T1000 (cell line): ENCODE results near the gene SLC6A3.
"Not testable (repeated sequence)": the region's sequence is repeated elsewhere in the genome, so short reads cannot be mapped to it uniquely, and the experiment has no call there.

Source experiments
- DNase-seq: peaks from one replicate; lab custom pipeline; 2025; ENCODE audit warnings: mixed read lengths; lab: John Stamatoyannopoulos, UW

SLC6A3 gene

DNA sequence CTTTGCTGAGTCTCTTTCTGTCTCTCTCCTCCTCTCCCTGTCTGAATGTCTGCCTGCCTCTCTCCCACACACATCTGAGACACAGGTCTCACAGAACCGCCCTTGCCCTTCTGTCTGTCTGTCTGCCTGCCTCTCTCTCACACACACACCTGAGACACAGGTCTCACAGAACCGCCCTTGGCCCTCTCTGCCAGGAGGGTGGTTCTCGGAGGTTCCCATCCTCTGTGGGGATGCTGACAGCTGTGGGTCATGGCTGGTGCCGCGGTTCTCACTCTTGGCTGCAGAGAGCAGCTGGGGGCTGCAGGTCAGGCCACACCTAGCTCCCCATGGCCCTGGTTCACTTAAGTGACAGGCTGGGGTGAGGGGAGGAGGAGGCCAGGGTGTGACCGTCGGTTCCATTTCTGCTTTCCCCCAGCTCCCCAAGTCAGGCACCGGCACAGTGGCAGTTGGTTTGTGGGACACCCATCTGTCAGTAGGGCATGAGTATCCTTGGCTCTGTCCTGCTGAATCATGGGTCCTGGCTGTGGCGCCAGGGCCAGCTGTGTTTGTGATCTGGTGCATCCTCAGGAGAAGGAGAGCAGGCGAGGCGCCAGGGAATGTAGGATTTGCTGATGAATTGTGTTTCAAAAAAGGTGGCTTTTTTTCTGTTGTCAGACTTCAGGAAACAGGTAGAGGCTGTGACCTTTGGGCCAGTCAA, 58.0 kb downstream of the SLC6A3 start:
- DNase-seq = no peak

DNA sequence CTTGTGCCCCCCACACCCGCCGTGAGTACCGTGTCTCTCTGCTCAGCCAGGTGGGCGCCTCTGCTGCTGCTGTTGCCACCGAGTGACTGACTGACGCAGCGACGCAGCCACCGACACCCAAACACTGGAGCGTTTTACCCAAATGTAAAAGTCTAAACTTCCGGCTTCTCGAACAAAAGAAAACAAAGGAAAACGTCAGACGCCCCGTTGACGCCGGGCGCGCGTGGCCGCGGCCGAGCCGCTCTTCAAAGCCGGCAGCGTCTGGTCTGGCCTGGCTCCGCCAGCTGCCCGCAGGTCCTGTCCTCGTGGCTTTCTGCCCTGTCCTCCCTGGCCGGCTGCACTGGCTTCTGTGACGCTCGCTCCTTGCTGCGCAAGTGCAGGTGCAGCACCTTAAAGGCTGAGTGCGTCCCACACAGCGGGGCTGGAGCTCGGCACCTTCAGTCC, 58.9 kb downstream of the SLC6A3 start:
- no peak for DNase-seq

DNA sequence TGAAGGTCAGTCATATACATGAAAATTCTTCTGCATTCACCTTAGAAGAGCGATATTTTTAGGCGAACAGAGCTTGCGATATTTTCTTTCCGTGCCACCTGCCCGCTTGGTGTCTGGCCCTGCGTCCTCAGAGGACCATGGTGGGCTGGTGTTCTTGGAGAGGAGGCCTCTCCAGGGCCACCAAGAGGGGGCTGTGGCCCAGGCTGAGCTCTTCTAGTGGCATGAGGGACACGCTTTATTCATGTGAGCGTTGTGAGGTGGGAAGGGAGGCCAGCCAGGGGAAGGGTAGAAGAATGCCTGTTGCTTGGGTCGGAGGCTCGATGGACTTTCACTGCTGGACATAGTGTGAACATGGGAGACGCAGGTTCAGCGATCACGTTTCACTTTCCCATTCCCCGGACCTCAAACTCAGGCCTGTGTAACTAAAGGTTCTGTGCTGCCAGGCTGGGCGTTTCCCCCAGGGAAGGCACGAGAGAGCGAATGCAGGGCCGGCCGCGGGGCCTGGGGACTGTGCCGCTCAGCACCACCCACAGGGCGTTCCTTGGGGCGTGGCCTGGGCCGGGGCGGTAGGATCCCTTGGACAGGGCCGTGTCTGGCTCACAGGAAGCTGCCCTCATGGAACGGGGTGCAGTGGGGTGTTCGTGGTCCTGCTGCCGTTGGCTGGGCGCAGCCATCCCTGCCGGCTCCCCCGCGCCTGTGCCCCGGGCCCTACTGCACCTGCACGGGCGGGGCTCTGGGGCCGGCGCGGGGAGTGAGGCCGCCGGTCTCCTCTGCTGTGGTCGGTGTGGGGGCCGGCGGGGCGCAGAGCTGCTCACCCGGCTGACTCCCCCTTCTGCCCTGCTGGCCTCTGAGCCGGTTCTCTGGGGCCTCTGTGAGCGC, 59.6 kb downstream of the SLC6A3 start:
- no peak for DNase-seq

DNA sequence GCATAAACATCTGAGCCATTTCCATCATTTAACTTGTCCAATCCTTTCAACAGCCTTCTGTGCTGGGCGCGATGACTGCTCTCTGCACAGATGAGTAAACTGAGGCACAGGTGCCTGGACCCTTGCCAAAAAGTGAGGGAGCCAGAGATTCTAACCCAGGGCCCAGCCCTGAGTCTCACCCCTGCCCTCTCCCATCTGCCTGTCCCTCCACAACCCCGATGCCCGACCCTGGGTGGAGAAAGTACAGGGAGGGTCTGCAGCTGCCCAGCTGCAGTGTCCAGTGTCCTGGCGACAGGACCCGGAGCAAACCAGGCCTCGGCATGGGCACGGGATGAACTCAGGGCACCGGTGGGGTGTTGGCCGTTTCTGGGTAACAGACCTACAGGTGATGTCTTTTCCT, 60.7 kb downstream of the SLC6A3 start:
- no peak for DNase-seq

DNA sequence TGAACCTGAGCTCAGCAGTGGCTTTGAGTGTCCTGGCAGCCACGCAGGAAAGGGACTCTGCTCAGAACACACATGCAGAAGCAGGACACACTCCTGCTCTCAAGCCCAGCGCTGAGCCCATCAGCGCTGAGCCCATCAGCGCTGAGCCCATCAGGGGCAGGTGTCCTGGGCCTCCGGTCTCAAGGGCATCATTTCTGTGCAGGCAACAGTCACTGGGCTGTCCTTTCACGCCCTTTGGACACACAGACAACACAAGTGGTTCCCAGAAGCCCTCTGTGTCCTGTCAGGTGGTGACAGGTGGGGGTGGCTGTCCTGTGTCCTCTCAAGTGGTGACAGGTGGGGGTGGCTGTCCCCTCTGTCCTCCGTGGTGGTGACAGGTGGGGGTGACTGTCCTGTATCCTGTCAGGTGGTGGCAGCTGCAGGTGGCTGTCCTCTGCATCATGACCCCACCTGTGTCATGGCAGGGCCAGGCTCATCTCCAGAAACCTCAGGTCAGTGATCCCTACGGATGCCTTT, 61.3 kb downstream of the SLC6A3 start:
- DNase-seq = no peak

DNA sequence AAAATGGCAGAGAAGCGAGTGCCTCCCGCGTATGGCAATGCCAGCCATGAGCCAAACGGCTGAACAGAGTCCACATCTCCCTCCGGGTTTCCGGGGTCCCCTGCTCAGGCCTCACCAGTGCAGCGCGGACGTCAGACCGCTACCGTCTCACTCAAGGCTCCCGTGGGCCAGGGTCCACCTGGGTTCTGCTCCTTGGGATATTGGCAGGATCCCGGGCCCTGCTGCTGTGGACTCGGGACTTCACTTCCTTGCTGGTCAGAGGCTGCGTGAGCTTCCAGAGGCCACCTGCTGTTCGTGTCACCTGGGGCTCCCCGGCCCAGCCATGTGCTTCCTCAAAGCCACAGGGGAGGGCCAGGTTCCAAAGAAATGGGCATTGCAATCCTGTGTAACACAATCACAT, 61.9 kb downstream of the SLC6A3 start:
- DNase-seq = no peak

DNA sequence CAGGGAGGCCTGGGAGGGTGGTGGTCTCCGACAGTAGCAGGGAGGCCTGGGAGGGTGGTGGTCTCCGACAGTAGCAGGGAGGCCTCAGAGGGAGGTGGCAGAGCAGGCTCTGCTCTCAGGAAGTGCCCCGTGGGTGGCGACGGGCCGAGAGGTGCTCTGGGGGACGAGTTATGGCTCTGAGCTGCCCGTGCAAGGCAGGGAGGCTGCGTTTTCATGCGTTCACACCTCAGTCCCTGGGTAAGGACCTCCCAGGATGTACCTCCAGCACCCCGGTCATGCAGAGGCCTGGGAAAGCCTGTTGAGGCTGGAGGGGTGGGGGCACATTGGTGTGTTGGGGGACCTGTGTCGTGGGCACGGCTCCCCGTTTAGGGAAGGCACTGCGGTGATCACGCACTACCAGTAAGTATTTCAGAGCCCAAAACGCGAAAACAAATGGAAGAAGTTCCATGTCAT, 63.0 kb downstream of the SLC6A3 start:
- DNase-seq = no peak

DNA sequence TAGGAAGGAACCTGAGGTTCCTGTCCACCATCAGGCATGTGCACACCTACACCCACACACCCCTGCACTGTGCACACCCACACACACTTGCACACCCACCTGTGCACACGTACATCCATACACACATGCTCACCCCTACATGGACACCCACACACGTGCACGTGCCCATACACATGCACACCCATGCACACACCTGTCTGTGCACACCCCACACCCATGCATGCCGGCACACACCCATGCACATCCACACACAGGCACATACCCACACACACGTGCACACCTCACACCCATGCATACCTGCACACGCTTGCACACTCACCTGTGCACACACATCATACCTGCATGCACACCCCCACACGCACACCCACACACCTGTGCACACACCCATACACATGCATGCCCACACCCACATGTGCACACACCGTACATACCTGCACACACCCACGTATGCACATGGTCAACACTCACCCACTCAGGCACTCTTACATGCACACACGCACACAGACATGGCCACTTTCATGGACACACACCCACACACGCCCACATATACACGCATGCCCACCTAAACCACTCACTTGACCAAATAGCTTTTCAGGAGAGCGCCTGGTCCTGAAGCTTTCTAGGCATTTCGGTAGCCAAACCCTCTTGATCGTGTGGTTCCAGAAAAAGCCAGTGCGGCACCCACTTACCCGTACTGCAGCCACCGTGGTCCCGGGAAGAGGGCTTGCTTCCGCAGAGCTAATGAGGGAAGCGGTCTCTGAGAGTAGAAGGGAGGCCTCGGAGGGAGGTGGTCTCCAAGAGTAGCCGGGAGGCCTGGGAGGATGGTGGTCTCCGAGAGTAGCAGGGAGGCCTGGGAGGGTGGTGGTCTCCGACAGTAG, 63.6 kb downstream of the SLC6A3 start:
- DNase-seq = no peak

DNA sequence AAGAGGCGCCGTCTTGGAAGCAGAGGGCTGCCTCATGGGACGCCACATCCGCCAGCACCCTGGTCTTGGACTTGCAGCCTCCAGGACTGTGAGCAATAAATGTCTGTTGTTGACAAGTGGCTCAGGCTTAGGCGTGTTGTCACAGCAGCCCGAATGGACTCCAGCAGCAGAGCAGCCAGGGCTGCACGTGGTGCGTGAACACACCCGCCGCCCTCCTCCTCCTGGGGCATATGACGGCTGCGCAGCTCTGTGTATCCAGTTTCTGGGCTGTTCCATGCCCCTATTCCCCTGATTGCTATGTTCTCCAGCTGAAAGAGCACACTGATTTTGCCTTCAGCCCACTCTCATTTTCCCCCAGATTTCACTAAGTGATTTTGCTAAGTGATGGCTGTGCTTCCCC, 64.3 kb downstream of the SLC6A3 start:
- DNase-seq = no peak

DNA sequence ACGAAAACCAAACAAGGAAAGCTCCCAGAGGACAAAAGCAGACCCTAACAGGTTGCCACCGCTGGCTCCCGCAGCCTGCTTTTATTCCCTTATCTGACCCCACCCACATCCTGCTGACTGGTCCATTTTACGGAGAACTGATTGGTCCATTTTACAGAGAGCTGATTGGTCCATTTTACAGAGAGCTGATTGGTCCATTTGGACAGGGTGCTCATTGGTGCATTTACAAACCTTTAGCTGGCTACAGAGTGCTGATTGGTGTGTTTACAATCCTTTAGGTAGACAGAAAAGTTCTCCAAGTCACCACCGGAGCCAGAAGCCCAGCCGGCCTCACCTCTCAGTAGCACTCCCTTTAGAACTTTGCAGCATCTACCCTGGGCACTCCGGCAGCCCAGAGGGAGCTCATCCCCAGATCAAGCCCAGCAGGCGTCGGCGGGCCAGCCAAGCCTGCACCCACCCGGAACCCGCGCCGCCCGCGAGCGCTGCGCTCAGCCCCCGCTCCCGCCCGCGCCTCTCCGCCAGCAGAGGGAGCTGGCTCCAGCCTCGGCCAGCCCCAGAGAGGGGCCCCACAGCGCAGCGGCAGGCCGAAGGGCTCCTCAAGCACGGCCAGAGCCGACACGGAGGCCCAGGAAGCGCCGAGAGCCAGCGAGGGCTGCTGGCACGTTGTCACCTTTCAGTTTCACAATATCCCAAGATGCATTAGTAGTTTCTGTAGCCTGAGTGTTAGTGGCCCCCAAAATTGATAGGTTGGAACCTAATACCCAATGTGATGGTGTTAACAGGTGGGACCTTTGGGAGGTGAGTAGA, 65.0 kb downstream of the SLC6A3 start:
- DNase-seq = no peak

DNA sequence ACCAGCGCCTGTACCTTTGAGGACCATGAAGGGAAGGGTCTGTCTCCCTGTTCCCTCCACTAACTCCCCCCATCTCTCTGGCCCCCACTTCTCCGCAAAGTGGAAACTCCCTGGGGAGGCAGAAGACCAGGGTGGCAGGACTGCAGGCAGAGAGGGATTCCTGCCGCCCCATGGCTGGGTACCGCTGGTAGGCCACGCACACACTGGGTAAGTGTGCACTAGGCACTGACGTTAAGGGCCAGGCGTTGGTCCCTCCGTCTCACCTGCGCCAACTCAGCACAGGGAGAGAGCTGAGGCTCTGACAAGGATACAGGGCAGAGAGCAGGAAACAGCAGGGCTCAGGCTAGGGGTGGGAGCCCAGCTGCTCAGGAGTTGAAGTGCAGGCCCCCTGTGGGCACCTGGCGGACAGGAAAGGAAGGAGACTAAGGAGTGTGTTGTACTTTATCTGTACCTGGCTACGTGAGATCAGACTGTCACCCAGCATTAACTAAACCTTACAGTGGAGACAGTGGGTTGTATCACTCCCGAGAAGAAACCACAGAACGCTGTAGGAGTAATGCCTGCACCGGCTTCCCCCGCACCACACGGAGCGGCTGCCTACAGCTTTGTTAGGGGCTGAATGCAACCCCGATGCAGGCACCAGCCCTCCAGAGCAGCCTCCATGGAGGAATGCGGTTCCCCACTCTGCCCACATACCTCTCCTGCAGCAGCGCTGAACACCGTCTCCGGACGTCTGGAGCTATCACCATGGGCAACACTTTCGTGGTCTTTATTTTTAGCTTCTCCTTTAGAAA, 66.2 kb downstream of the SLC6A3 start:
- no peak for DNase-seq

DNA sequence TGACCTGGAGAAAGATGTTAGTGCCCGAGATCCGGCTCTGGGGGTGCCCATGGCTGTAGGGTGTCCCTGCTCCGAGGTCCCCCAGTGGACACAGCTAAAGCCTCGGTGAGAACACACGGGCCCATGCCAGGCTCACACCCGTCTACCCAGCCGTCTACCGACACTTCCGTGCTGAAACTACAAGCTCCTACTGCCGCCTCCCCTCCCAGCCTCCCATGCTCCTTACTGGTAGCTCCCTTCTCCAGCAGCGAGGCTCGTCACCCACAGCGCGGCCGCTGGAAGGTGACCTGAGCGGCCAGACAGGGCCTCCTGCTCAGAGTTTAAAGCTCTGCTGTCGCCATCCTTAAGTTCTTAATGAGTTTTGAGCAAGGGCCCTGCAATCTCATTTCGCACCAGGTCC, 67.1 kb downstream of the SLC6A3 start:
- DNase-seq = no peak

DNA sequence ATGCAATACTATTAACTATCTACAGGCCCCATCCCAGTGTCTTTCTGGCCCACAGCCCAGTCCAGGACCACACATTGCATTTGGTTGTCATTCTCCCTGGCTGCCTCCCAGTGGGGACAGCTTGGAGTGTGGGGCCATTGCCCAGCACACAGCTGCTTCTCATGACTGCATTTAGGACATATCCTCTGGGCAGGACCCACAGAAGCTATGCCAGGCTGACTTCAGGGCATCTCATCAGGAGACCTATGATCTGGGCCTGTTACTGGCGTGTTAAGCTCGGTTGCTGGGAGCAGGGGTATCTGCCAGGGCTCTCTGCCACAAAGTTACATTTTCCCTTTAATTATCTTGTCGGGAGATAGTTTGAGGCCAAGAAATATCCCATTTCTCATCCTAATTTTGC, 68.3 kb downstream of the SLC6A3 start:
- DNase-seq = no peak

DNA sequence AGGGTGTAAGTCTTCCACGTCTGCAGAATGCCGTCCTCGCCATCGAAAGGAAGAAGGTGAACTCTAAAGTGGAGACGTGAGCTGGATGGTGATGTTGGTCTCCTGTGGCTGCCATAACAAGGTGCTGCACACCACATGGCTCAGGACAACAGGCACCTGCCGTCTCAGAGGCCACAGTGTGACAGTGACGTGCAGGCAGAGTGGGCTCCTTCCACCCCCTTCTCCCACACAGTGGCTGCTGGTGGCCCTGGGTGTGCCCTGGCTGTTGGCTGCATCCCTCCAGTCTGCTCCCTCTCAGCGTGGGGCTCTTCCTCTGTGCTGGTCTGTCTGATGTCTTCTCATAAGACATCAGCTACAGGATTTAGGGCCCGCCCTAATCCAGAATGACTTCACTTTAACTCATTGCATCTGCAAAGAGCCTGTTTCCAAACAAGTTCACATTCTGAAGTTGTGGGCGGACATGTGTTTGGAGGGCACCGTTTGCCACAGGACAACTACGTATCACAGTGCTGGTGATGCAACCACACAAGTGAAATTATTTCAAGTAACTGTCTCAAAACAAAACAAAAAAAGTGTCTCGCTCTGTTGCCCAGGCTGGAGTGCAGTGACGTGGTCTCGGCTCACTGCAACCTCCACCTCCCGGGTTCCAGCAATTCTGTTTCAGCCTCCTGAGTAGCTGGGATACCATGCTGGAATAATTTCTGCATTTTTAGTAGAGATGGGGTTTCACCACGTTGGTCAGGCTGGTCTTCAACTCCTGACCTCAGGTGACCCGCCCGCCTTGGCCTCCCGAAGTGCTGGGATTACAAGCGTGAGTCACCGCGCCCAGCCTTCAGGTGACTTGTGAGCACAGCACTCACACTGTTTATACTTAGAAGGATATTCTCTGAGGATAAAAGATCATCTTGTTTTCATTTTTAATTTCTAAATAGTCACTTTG, 69.1 kb downstream of the SLC6A3 start:
- no peak for DNase-seq

DNA sequence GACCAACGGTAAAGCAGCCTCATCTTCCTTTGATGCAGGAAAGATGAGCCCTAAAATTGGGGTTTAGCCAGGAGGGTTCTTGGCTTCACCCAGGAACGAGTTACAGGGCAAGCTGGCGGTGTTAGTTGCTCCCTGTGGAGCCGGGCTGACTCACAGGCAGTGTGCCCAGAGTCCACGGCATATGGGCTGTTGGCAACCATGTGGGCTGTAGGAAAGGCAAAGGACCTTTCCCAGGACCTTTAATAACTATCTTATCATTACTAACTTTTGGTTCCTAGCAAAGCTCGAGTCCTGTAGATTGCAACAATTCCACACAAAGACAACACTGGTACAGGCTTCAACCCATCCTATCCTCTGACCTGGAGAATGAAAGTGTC, 70.6 kb downstream of the SLC6A3 start:
- DNase-seq = no peak

DNA sequence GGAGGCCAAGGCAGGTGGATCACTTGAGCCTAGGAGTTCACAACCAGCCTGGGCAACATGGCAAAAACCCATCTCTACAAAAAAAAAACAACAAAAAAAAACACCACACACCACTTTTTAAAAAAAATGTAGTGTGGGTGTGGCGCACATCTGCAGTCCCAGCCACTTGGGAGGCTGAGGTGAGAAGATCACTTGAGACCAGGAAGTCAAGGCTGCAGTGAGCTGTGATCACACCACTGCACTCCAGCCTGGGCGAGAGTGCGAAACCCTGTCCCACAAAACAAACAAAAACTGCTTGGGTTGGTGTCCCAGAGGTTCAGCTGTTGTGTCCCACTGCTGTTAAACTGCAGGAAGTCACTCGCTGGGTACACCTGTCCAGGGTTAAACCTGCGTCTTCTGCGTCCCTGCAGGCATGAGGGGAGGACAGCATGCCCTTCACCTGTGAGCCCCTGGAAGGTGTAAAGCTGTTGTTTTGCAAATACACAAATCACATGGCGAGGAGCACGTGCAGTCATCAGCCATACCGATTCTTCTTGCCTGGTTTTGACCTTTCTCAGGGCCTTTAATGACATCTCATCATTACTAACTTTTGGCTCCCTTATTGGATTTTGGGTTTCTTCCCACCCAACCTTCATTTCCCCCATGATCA, 71.1 kb downstream of the SLC6A3 start:
- DNase-seq = no peak

DNA sequence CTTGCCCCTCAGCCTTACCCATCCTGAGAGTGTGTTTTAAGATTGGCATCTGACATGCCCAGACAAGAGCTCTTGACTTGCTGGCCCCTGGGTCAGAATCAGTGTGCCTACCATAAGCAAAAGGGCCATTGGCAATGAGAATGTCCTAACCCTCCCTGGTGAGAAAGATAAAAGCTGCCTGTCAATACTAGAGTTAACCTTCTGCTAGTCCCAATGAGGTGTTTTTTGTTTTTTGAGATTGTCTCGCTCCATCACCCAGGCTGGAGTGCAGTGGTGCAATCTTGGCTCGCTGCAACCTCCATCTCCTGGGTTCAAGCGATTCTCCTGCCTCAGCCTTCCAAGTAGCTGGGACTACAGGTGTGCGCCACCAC, 73.3 kb downstream of the SLC6A3 start:
- not testable (repeated sequence) for DNase-seq

DNA sequence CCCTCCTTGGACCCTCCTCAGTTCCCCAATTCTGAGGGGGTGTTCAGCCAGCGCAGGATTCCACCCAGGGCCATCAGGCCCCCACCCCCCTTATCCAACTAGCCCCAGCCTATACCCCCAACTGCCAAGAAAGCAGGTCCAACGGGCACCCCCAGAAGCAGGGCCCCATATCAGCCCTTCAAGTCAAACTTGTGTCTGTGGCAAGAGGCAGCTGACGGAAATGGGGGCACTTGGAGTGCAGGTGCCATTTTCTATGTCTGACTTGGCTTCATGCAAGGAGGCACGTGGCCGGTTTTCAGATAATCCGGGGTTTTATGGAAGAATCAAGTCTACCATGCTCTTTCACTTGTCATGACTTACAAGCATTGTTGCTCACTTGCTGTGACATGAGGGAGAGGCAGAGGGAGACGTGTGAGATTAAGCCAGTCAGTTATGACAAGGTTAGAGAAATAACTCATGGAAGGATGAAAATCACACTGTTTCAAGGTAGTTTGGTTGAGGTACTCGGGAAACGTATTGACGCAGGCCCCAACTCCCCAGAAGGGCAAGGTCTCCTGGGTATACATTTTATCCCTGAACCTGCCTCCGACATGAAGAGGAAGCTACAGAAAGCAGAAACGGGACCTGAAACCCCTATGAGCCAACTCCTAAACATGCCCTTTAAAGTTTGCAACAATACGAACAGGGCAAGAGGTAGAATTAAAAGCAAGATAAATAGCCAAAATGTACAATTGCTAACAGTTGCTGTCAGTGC, 73.8 kb downstream of the SLC6A3 start:
- DNase-seq = no peak
